SK-N-SH treated with all-trans-retinoic acid at 6 μM for 48 hours (cell line): Measurements from ENCODE around the gene NEK3.

Experiments
- ATAC-seq: fragments of 200-7000 bp; cut with Tn5 transposase; 3 replicates; pipeline ENCODE4 v1.9.1; 2020; ENCODE audit warnings: mild to moderate bottlenecking, moderate library complexity
- ARNTL ChIP-seq: fragments of 450-650 bp; formaldehyde crosslinking; IDR thresholded peaks from 2 replicates; pipeline ENCODE4 v1.5.0; 2020; ENCODE audit warnings: low read depth, mild to moderate bottlenecking, moderate library complexity, borderline replicate concordance
- BACH2 ChIP-seq: fragments of 250-450 bp; sonication (Bioruptor Pico); IDR thresholded peaks from 2 replicates; pipeline ENCODE4 v1.9.0; 2021; ENCODE audit warnings: mild to moderate bottlenecking, borderline replicate concordance
- CSDC2 ChIP-seq: fragments of 250-450 bp; sonication (Bioruptor Pico); IDR thresholded peaks from 2 replicates; pipeline ENCODE4 v1.5.0; 2020; ENCODE audit warnings: mild to moderate bottlenecking, moderate library complexity
- ESRRG ChIP-seq: fragments of 250-450 bp; sonication (Bioruptor Pico); IDR thresholded peaks from 2 replicates; pipeline ENCODE4 v1.6.1; 2021; ENCODE audit warnings: mild to moderate bottlenecking
- GLIS3 ChIP-seq: fragments of 250-450 bp; sonication (Bioruptor Pico); IDR thresholded peaks from 2 replicates; pipeline ENCODE4 v1.5.0; 2020; ENCODE audit warnings: mild to moderate bottlenecking, moderate library complexity
- ISL1 ChIP-seq: fragments of 250-450 bp; sonication (Bioruptor Pico); IDR thresholded peaks from 2 replicates; pipeline ENCODE4 v2.1.2; 2022; ENCODE audit warnings: mild to moderate bottlenecking, moderate library complexity
- OSR1 ChIP-seq: fragments of 250-450 bp; sonication (Bioruptor Pico); IDR thresholded peaks from 2 replicates; pipeline ENCODE4 v1.8.0; 2022; ENCODE audit warnings: moderate library complexity, mild to moderate bottlenecking, inconsistent platforms
- PPARA ChIP-seq: fragments of 250-450 bp; sonication (Bioruptor Pico); IDR thresholded peaks from 2 replicates; pipeline ENCODE4 v1.5.0; 2020; ENCODE audit warnings: mild to moderate bottlenecking, borderline replicate concordance
- SNAI2 ChIP-seq: fragments of 250-450 bp; sonication (Bioruptor Pico); IDR thresholded peaks from 2 replicates; pipeline ENCODE4 v1.5.0; 2020; ENCODE audit warnings: mild to moderate bottlenecking, moderate library complexity
- TCF4 ChIP-seq: fragments of 250-450 bp; sonication (Bioruptor Pico); IDR thresholded peaks from 2 replicates; pipeline ENCODE4 v1.8.0; 2021; ENCODE audit warnings: mild to moderate bottlenecking, moderate library complexity, borderline replicate concordance
- TOX ChIP-seq: fragments of 250-450 bp; sonication (Bioruptor Pico); IDR thresholded peaks from 2 replicates; pipeline ENCODE4 v1.8.0; 2021; ENCODE audit warnings: mild to moderate bottlenecking, moderate library complexity, borderline replicate concordance
- ZC3H10 ChIP-seq: fragments of 250-450 bp; sonication (Bioruptor Pico); IDR thresholded peaks from 2 replicates; pipeline ENCODE4 v1.5.1; 2021; ENCODE audit warnings: mild to moderate bottlenecking, moderate library complexity
- ZFP30 ChIP-seq: fragments of 450-650 bp; formaldehyde crosslinking; IDR thresholded peaks from 2 replicates; pipeline ENCODE4 v1.5.0; 2022; ENCODE audit warnings: mild to moderate bottlenecking, moderate library complexity
- ZNF565 ChIP-seq: fragments of 450-650 bp; formaldehyde crosslinking; conservative IDR thresholded peaks from 2 replicates; pipeline ENCODE4 v1.5.0; 2020; ENCODE audit warnings: low read depth, mild to moderate bottlenecking, moderate library complexity
- ZNF70 ChIP-seq: fragments of 450-650 bp; formaldehyde crosslinking; IDR thresholded peaks from 2 replicates; pipeline ENCODE4 v1.5.0; 2020; ENCODE audit warnings: mild to moderate bottlenecking, moderate library complexity
- ZNF8 ChIP-seq: fragments of 450-650 bp; formaldehyde crosslinking; IDR thresholded peaks from 2 replicates; pipeline ENCODE4 v1.5.0; 2020; ENCODE audit warnings: mild to moderate bottlenecking, moderate library complexity
- TF ChIP-seq, protein P1 (sequence below): fragments of 250-450 bp; sonication (Bioruptor Pico); IDR thresholded peaks from 2 replicates; pipeline ENCODE4 v1.5.1; 2020; ENCODE audit warnings: low read depth, mild to moderate bottlenecking, moderate library complexity
- TF ChIP-seq, protein P2 (sequence below): fragments of 250-450 bp; sonication (Bioruptor Pico); IDR thresholded peaks from 2 replicates; pipeline ENCODE4 v1.8.0; 2020; ENCODE audit warnings: mild to moderate bottlenecking, moderate library complexity, borderline replicate concordance
- TF ChIP-seq, protein P3 (sequence below): fragments of 250-450 bp; sonication (Bioruptor Pico); IDR thresholded peaks from 2 replicates; pipeline ENCODE4 v1.8.0; 2021; ENCODE audit warnings: low read depth, mild to moderate bottlenecking, moderate library complexity, borderline replicate concordance
- TF ChIP-seq, protein P4 (sequence below): fragments of 250-450 bp; sonication (Bioruptor Pico); IDR thresholded peaks from 2 replicates; pipeline ENCODE4 v1.5.0; 2020; ENCODE audit warnings: mild to moderate bottlenecking, moderate library complexity

Gene NEK3

DNA sequence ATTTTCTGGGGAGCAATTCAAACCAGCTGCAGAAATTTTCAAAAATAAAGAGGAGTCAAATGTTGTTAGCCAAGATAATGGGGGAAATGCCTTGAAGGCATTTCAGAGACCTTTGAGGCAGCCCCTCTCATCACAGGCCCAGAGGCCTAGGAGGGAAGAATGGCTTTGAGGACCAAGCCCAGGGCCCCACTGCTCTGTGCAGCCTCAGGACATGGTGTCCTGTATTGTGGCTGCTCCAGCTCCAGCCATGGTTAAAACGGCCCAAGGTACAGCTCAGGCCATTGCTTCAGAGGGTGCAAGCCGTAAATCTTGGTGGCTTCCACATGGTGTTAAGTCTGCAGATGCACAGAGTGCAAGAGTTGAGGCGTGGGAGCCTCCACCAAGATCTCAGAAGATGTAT lies 62.6 kb downstream of the NEK3 start:
- TF ChIP-seq, protein P1, sequence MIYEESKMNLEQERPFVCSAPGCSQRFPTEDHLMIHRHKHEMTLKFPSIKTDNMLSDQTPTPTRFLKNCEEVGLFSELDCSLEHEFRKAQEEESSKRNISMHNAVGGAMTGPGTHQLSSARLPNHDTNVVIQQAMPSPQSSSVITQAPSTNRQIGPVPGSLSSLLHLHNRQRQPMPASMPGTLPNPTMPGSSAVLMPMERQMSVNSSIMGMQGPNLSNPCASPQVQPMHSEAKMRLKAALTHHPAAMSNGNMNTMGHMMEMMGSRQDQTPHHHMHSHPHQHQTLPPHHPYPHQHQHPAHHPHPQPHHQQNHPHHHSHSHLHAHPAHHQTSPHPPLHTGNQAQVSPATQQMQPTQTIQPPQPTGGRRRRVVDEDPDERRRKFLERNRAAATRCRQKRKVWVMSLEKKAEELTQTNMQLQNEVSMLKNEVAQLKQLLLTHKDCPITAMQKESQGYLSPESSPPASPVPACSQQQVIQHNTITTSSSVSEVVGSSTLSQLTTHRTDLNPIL, result no peak
- TF ChIP-seq, protein P2, sequence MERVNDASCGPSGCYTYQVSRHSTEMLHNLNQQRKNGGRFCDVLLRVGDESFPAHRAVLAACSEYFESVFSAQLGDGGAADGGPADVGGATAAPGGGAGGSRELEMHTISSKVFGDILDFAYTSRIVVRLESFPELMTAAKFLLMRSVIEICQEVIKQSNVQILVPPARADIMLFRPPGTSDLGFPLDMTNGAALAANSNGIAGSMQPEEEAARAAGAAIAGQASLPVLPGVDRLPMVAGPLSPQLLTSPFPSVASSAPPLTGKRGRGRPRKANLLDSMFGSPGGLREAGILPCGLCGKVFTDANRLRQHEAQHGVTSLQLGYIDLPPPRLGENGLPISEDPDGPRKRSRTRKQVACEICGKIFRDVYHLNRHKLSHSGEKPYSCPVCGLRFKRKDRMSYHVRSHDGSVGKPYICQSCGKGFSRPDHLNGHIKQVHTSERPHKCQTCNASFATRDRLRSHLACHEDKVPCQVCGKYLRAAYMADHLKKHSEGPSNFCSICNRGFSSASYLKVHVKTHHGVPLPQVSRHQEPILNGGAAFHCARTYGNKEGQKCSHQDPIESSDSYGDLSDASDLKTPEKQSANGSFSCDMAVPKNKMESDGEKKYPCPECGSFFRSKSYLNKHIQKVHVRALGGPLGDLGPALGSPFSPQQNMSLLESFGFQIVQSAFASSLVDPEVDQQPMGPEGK (CRISPR knock-in tag), result no peak
- no peak for TF ChIP-seq CSDC2 (CRISPR knock-in tag)
- TF ChIP-seq PPARA, result no peak
- TF ChIP-seq, protein P3, sequence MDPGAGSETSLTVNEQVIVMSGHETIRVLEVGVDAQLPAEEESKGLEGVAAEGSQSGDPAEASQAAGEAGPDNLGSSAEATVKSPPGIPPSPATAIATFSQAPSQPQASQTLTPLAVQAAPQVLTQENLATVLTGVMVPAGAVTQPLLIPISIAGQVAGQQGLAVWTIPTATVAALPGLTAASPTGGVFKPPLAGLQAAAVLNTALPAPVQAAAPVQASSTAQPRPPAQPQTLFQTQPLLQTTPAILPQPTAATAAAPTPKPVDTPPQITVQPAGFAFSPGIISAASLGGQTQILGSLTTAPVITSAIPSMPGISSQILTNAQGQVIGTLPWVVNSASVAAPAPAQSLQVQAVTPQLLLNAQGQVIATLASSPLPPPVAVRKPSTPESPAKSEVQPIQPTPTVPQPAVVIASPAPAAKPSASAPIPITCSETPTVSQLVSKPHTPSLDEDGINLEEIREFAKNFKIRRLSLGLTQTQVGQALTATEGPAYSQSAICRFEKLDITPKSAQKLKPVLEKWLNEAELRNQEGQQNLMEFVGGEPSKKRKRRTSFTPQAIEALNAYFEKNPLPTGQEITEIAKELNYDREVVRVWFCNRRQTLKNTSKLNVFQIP (CRISPR knock-in tag), result no peak
- TF ChIP-seq, all 23 proteins: peak for 0
- ATAC-seq, result no peak

DNA sequence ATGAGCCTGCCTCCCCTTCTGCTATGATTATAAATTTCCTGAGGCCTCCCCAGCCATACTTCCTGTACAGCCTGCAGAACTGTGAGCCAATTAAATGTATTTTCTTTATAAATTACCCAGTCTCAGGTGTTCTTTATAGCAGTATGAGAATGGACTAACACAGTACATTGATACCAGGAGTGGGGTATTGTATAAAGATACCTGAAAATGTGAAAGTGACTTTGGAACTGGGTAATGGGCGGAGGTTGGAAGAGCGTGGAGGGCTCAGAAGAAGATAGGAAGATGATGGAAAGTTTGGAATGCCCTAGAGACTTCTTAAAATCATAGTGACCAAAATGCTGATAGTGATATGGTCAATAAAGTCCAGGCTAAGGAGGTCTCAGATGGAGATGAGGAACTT lies 63.3 kb downstream of the NEK3 start:
- TF ChIP-seq ZNF565 (CRISPR knock-in tag) (no peak), ZFP30 (CRISPR knock-in tag) (no peak), SNAI2 (CRISPR knock-in tag) (no peak), CSDC2 (CRISPR knock-in tag) (no peak), ZNF8 (no peak), TOX (CRISPR knock-in tag) (no peak), ARNTL (no peak), ZC3H10 (CRISPR knock-in tag) (no peak), ZNF70 (no peak), ISL1 (CRISPR knock-in tag) (no peak), OSR1 (CRISPR knock-in tag) (no peak), TCF4 (CRISPR knock-in tag) (no peak), BACH2 (no peak), ESRRG (CRISPR knock-in tag) (no peak), GLIS3 (CRISPR knock-in tag) (no peak)
- TF ChIP-seq, protein P4, sequence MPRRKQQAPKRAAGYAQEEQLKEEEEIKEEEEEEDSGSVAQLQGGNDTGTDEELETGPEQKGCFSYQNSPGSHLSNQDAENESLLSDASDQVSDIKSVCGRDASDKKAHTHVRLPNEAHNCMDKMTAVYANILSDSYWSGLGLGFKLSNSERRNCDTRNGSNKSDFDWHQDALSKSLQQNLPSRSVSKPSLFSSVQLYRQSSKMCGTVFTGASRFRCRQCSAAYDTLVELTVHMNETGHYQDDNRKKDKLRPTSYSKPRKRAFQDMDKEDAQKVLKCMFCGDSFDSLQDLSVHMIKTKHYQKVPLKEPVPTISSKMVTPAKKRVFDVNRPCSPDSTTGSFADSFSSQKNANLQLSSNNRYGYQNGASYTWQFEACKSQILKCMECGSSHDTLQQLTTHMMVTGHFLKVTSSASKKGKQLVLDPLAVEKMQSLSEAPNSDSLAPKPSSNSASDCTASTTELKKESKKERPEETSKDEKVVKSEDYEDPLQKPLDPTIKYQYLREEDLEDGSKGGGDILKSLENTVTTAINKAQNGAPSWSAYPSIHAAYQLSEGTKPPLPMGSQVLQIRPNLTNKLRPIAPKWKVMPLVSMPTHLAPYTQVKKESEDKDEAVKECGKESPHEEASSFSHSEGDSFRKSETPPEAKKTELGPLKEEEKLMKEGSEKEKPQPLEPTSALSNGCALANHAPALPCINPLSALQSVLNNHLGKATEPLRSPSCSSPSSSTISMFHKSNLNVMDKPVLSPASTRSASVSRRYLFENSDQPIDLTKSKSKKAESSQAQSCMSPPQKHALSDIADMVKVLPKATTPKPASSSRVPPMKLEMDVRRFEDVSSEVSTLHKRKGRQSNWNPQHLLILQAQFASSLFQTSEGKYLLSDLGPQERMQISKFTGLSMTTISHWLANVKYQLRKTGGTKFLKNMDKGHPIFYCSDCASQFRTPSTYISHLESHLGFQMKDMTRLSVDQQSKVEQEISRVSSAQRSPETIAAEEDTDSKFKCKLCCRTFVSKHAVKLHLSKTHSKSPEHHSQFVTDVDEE (CRISPR knock-in tag), result no peak
- TF ChIP-seq, protein P2 (CRISPR knock-in tag), result no peak
- TF ChIP-seq, protein P1, result no peak
- TF ChIP-seq, protein P3 (CRISPR knock-in tag), result no peak
- ATAC-seq, result no peak
